Body of pancreas (tissue), 4 donors: ENCODE results near the gene SLC24A1.

ENCODE experiments used
- POLR2A ChIP-seq, 3 donors: fragments of 450-650 bp; IDR thresholded peaks; one replicate each; pipeline ENCODE4 v1.6.1; 2016; ENCODE audit warnings: antibody characterized with exemption in 3 of 3, mild to moderate bottlenecking in 2 of 3
- TF ChIP-seq, protein P1 (sequence below), 7 experiments: fragments of 450-650 bp in 4 of 7; fragments of 200-600 bp in 3 of 7; sonication (generic) in 3 of 7; IDR thresholded peaks; one replicate each; pipeline ENCODE4 v1.5.1; 2016 to 2019; ENCODE audit warnings: antibody characterized with exemption in 7 of 7

DNA sequence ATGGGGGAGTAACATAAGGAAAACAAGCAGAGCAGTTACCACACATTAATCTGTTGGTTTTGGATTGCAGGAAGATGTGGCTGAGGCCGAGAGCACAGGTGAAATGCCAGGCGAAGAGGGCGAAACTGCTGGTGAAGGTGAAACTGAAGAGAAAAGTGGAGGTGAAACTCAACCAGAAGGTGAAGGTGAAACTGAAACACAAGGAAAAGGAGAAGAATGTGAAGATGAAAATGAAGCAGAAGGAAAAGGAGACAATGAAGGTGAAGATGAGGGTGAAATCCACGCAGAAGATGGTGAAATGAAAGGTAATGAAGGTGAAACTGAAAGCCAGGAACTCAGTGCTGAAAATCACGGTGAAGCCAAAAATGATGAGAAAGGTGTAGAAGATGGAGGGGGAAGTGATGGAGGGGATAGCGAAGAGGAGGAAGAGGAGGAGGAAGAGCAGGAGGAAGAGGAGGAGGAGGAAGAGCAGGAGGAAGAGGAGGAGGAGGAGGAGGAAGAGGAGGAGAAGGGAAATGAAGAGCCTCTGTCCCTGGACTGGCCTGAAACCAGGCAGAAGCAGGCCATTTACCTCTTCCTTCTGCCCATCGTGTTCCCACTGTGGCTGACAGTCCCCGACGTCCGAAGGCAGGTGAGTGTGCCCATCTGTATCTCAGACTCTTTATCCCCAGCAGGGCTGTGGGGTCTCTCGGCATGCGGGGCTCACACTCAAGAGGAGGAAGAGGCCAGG is 28.7 kb downstream of the SLC24A1 start:
- TF ChIP-seq, protein P1, sequence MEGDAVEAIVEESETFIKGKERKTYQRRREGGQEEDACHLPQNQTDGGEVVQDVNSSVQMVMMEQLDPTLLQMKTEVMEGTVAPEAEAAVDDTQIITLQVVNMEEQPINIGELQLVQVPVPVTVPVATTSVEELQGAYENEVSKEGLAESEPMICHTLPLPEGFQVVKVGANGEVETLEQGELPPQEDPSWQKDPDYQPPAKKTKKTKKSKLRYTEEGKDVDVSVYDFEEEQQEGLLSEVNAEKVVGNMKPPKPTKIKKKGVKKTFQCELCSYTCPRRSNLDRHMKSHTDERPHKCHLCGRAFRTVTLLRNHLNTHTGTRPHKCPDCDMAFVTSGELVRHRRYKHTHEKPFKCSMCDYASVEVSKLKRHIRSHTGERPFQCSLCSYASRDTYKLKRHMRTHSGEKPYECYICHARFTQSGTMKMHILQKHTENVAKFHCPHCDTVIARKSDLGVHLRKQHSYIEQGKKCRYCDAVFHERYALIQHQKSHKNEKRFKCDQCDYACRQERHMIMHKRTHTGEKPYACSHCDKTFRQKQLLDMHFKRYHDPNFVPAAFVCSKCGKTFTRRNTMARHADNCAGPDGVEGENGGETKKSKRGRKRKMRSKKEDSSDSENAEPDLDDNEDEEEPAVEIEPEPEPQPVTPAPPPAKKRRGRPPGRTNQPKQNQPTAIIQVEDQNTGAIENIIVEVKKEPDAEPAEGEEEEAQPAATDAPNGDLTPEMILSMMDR (IDR thresholded peaks at IDR 0.05), result no peak
- no peak for TF ChIP-seq POLR2A (IDR thresholded peaks at IDR 0.05)
